Stomach (tissue), 9 donors: ENCODE measurements around the gene UGT1A6. TPM values are rescaled to one million over a fixed set of nuclear protein-coding genes. Genes with fewer than 3 reads are reported as not detected.
"Not testable (repeated sequence)": the region's sequence is repeated elsewhere in the genome, so short reads cannot be mapped to it uniquely, and the experiment has no call there.

ENCODE experiments used
- DNase-seq, 2 donors: peaks; one replicate each; pipeline versions ENCODE4 v3.0.0 to v3.0.0-alpha.2; 2013 to 2019
- H3K27ac ChIP-seq, 5 donors: fragments of 200-600 bp in 4 of 5; sonication (generic) in 4 of 5; one replicate each; pipeline ENCODE4 v1.5.1; 2013 to 2019; ENCODE audit warnings: mild to moderate bottlenecking in 1 of 5, moderate library complexity in 1 of 5
- H3K27me3 ChIP-seq, 3 donors: fragments of 200-600 bp; sonication (generic); one replicate each; pipeline ENCODE4 v1.5.1; 2017 to 2019; ENCODE audit warnings: mixed run types in 1 of 3
- H3K36me3 ChIP-seq, 4 donors: fragments of 200-600 bp; sonication (generic); 1 replicate in 3 of 4; 2 replicates in 1 of 4; pipeline ENCODE4 v1.5.1; 2016 to 2019
- H3K4me1 ChIP-seq, 4 donors: fragments of 200-600 bp; sonication (generic); one replicate each; pipeline ENCODE4 v1.5.1; 2016 to 2019
- H3K4me3 ChIP-seq, 4 donors: fragments of 200-600 bp; sonication (generic) in 3 of 4; one replicate each; pipeline ENCODE4 v1.5.1; 2016 to 2019; ENCODE audit warnings: mild to moderate bottlenecking in 1 of 4
- H3K9me3 ChIP-seq, 4 donors: fragments of 200-600 bp; sonication (generic); one replicate each; pipeline ENCODE4 v1.5.1; 2016 to 2019
- EP300 ChIP-seq: sonication (generic); formaldehyde crosslinking; IDR thresholded peaks from one replicate; pipeline ENCODE4 v1.6.1; 2017; ENCODE audit warnings: antibody characterized with exemption
- POLR2A ChIP-seq, 4 donors: fragments of 450-650 bp; IDR thresholded peaks; one replicate each; pipeline ENCODE4 v1.6.1; 2016; ENCODE audit warnings: antibody characterized with exemption in 4 of 4, control low read depth in 2 of 4, mild to moderate bottlenecking in 1 of 4, moderate library complexity in 1 of 4
- POLR2AphosphoS5 ChIP-seq, 3 donors: sonication (generic); formaldehyde crosslinking; IDR thresholded peaks; one replicate each; pipeline ENCODE4 v1.6.1; 2016; ENCODE audit warnings: antibody characterized with exemption in 3 of 3
- WGBS, 5 donors: extraction: QIAGEN DNeasy Blood & Tissue Kit in 3 of 5; methylation state at CpG; one replicate each; pipeline versions ENCODE4 v1.1.5 to v1.1.7; 2013 to 2018; 5-methylcytosine and 5-hydroxymethylcytosine counted together
- intact Hi-C: fragments of 100-400 bp; cut with DNase I; formaldehyde crosslinking; loops from one replicate; pipeline ENCODE4 v1.15.1; 2023; ENCODE audit warnings: low total_unique reads
- polyA plus RNA-seq, 3 donors: library from polyadenylated mRNA; stranded (reverse); fragments of 200-250 nt; gene quantifications; one replicate each; pipeline ENCODE4 v1.2.3, GENCODE V29; 2013
- total RNA-seq, 5 donors: library from RNA; depleted of rRNA; stranded (reverse); fragments of >200 nt; gene quantifications; one replicate each; pipeline versions ENCODE4 v1.1.0 to v1.2.3, GENCODE V29; 2014 to 2016
- TF ChIP-seq, protein P1 (sequence below), 7 experiments: fragments of 450-650 bp in 4 of 7; fragments of 200-600 bp in 3 of 7; sonication (generic) in 3 of 7; IDR thresholded peaks; one replicate each; pipeline ENCODE4 v1.5.1; 2016 to 2019; ENCODE audit warnings: antibody characterized with exemption in 7 of 7, control low read depth in 2 of 7, mild to moderate bottlenecking in 1 of 7
- donor health status: healthy with polysubstance abuse.
- donor health status: Bipolar disorder and iron deficiency.
- donor health status: healthy.

UGT1A6 gene
- total and polyA plus RNA-seq, 8 donors = 3.5 to 184 (median 24.6) TPM

DNA sequence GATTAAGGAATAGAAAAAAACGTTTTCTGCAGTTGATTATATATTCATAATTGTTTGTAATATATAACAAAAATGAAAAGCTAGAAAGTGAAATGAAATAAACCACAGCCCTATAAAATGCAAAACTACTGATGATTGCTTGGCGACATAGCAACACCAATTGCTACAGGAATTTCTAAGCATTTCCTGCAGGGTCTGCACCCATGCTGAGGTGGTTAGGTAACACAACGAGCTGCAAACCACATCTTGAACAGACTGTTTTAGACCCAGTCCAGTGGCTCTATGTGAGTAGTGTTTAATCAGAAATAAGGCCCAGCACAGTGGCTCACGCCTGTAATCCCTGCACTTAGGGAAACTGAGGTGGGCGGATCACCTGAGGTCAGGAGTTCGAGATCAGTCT lies 38.2 kb upstream of the UGT1A6 start:
- DNase-seq = no peak
- H3K4me1 ChIP-seq = no peaks in the 10 kb centered on the region
- H3K9me3 ChIP-seq = no peaks in the 10 kb centered on the region
- H3K27me3 ChIP-seq = no peaks in the 10 kb centered on the region
- H3K27ac ChIP-seq = no peak overlapping the region
- intact Hi-C loops = no loop called here
- H3K4me3 ChIP-seq = no peak overlapping the region
- TF ChIP-seq EP300 = no peak
- H3K36me3 ChIP-seq = no peaks in the 10 kb centered on the region
- WGBS, 5 donors = 65 to 74% (median 68%) methylated on average over 6 of the region's 6 CpGs

- TF ChIP-seq EP300 (no peak), POLR2A (IDR thresholded peaks at IDR 0.05) (no peak), POLR2AphosphoS5 (IDR thresholded peaks at IDR 0.05) (no peak)
- TF ChIP-seq, protein P1, sequence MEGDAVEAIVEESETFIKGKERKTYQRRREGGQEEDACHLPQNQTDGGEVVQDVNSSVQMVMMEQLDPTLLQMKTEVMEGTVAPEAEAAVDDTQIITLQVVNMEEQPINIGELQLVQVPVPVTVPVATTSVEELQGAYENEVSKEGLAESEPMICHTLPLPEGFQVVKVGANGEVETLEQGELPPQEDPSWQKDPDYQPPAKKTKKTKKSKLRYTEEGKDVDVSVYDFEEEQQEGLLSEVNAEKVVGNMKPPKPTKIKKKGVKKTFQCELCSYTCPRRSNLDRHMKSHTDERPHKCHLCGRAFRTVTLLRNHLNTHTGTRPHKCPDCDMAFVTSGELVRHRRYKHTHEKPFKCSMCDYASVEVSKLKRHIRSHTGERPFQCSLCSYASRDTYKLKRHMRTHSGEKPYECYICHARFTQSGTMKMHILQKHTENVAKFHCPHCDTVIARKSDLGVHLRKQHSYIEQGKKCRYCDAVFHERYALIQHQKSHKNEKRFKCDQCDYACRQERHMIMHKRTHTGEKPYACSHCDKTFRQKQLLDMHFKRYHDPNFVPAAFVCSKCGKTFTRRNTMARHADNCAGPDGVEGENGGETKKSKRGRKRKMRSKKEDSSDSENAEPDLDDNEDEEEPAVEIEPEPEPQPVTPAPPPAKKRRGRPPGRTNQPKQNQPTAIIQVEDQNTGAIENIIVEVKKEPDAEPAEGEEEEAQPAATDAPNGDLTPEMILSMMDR (IDR thresholded peaks at IDR 0.05) = no peak
- no peaks in the 10 kb centered on the region for H3K9me3 ChIP-seq
- WGBS, 5 donors = 41 to 67% (median 58%) methylated on average over 1 of the region's 1 CpG
- H3K36me3 ChIP-seq = no peaks in the 10 kb centered on the region
- H3K27ac ChIP-seq = no peak overlapping the region
- no peaks in the 10 kb centered on the region for H3K27me3 ChIP-seq
- intact Hi-C loops = no loop called here
- H3K4me1 ChIP-seq = no peaks in the 10 kb centered on the region
- H3K4me3 ChIP-seq = no peak overlapping the region
- no peak for DNase-seq
Observed at GRCh38 chr2:233655043-233655442, 37.6 kb upstream of the UGT1A6 start.

GRCh38 chr2:233655943-233656342 lies 36.7 kb upstream of the UGT1A6 start:
- intact Hi-C loops = not testable (repeated sequence)

GRCh38 chr2:233656443-233656842 lies 36.2 kb upstream of the UGT1A6 start:
- whole genome bisulfite sequencing, 5 donors = 64 to 91% (median 78%) methylated on average over 10 of the region's 10 CpGs
- intact Hi-C loops = no loop called here
- no peak for TF ChIP-seq POLR2AphosphoS5 (IDR thresholded peaks at IDR 0.05)
- no peak for TF ChIP-seq POLR2A (IDR thresholded peaks at IDR 0.05)
- no peaks in the 10 kb centered on the region for H3K4me1 ChIP-seq
- DNase-seq = no peak
- no peak overlapping the region for H3K4me3 ChIP-seq
- no peak overlapping the region for H3K27ac ChIP-seq
- no peaks in the 10 kb centered on the region for H3K9me3 ChIP-seq
- no peaks in the 10 kb centered on the region for H3K36me3 ChIP-seq
- H3K27me3 ChIP-seq = no peaks in the 10 kb centered on the region

More at GRCh38 chr2:233655943-233656342, 36.7 kb upstream of the UGT1A6 start:
- H3K27me3 ChIP-seq, DNase-seq, H3K4me1 ChIP-seq, H3K27ac ChIP-seq, H3K36me3 ChIP-seq, H3K4me3 ChIP-seq, H3K9me3 ChIP-seq: not testable (repeated sequence)
- WGBS, 5 donors = 95 to 97% (median 96%) methylated on average over 3 of the region's 3 CpGs

- no peaks in the 10 kb centered on the region for H3K4me1 ChIP-seq
- intact Hi-C loops = no loop called here
- TF ChIP-seq POLR2A (IDR thresholded peaks at IDR 0.05) = no peak
- no peak for TF ChIP-seq EP300
- TF ChIP-seq, protein P1 (IDR thresholded peaks at IDR 0.05) = no peak
- TF ChIP-seq POLR2AphosphoS5 (IDR thresholded peaks at IDR 0.05) = no peak
- no peaks in the 10 kb centered on the region for H3K27me3 ChIP-seq
- no peaks in the 10 kb centered on the region for H3K36me3 ChIP-seq
- H3K4me3 ChIP-seq = no peak overlapping the region
- no peak for DNase-seq
- H3K9me3 ChIP-seq = peaks cover 0 to 6% (median 0%) of the 10 kb centered on the region in 4 donors
- no peak overlapping the region for H3K27ac ChIP-seq
Observed at GRCh38 chr2:233658610-233659009, 34.1 kb upstream of the UGT1A6 start.

- Histone ChIP-seq H3K4me3 (no peak overlapping the region), H3K27ac (no peak overlapping the region), H3K27me3 (no peaks in the 10 kb centered on the region), H3K4me1 (no peaks in the 10 kb centered on the region), H3K36me3 (no peaks in the 10 kb centered on the region), H3K9me3 (peaks cover 0 to 11% (median 4%) of the 10 kb centered on the region in 4 donors)
- 36 to 60% (median 54%) methylated on average over 1 of the region's 1 CpG for WGBS, 5 donors
- intact Hi-C loops = no loop called here
- DNase-seq = no peak
- TF ChIP-seq, protein P1 (IDR thresholded peaks at IDR 0.05) = no peak
- no peak for TF ChIP-seq POLR2A (IDR thresholded peaks at IDR 0.05)
- no peak for TF ChIP-seq EP300
- TF ChIP-seq POLR2AphosphoS5 (IDR thresholded peaks at IDR 0.05) = no peak
Observed at GRCh38 chr2:233663911-233664310, 28.8 kb upstream of the UGT1A6 start.
